NOMO-1 treated with DMSO at 0.1 percent for 48 hours (cell line): ENCODE results near the gene PASK.
"Not testable (repeated sequence)": the region's sequence is repeated elsewhere in the genome, so short reads cannot be mapped to it uniquely, and the experiment has no call there.

Source experiments
- DNase-seq: peaks from one replicate; lab custom pipeline; 2025; ENCODE audit not compliant: unreplicated experiment; lab: John Stamatoyannopoulos, UW

PASK gene

DNA sequence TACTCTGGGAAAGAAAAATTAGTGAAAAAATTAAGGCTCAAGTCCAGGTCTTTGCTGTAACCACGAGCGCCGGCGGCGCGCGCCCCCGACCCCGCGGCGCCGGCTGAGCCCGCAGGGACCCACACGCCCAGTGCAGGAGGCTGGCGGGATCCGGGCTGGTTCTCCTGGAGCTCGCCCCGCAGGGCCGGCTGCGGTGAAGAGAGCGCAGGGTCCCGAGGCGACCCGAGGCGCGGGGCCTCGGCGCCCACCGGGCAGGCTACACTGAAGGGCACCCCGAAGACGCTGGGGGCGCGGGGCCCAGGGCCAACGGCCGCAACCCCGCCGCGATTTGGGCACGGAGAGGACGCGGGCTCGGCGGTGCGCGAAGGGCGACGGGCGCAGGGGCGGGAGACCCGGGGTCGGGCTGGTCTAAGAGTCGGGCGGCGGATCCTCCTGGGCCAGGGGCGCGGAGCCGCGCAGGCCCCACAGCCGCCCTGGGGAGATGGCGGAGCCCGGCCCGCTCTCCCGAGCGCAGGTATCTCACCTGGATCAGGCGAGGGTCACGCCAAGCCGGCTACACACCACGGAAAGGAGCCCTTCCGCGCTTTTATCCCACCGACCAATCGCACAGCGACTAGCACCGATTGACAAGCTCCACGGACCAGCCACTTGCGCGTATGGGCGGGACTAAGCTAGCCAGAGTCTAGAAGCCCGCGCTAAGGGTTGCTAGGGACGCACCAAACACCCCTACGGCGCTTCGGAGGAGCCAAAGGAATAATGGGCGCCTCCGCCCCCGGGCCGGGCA, at the start of gene PASK:
TSS of gene PASK (minus strand) at position 582 of the 784 bp plus-strand sequence. CDS start 6,440 bp downstream, outside the sequence.
- peak; percentile 97 for DNase-seq

DNA sequence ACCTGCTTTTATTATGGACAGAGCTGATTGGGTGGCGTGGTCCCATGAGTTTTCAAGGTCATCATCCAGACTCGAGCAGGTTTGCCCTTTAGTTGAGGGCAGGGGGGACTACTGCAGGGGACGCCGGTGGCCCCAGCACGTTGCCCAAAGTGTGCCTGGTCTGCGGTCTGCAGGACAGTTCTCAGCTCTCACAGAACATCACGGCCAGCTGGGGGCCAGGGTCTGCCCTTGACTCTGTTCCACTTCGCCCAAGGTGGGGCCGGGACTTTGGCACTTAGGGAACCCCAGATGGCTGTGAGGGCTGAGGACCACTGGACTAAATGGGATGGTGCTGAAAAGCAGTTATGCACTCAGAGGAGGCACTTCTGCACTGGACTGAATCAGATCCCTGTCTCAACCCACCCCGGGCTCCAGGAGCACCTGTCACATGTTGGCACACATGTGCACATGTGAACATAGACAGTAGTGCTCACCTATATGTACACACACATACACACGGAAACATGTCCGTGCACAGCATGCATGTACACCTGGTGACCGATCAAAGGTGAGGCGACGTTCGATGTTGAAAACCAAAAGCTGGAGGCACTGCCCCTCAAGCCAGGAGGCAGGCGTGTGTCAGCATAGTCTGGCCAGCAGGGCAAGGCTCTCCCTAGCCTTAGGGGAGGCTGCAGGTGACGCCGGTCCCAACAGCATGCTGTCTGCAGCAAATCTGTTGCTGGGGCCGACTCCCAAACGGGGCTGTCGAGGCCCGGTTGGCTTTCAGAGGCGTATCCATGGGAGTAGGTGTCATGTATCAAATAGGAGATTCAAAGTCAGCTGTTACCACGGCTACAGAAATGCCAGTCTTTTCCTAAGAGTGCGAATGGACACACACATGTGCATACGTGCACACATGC, 49.4 kb upstream of the PASK start:
- no peak for DNase-seq

DNA sequence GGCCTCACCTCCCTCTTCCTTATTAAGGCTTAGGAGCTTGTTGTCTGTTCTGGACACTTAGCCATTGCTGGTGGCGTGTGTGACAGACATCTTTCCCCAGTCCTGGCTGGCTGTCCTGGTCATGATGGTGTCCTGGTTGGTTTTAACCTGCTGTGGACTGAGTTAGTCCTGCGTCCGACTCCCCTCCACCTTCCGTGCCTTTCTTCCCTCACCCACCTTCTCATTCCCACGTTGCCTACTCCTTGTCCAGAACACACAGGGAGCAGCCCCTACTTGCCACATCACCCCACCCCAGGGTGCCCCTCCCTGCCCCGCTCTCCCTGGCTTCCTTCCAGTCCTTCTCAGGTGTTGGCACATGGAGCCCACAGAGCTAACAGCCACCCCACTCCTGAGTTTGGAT, 48.7 kb upstream of the PASK start:
- no peak for DNase-seq

DNA sequence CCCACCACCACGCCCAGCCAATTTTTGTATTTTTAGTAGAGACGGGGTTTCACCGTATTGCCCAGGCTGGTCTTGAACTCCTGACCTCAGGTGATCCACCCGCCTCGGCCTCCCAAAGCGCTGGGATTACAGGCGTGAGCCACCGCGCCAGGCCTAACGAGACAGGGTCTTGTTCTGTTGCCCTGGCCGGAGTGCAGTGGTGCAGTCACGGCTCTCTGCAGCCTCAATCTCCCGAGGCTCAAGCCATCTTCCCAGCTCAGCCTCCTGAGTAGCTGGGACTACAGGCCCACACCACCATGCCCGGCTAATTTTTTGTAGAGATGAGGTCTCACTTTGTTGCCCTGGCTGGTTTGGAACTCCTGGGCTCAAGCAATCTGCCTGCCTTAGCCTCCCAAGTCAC, 48.0 kb upstream of the PASK start:
- DNase-seq: not testable (repeated sequence)

DNA sequence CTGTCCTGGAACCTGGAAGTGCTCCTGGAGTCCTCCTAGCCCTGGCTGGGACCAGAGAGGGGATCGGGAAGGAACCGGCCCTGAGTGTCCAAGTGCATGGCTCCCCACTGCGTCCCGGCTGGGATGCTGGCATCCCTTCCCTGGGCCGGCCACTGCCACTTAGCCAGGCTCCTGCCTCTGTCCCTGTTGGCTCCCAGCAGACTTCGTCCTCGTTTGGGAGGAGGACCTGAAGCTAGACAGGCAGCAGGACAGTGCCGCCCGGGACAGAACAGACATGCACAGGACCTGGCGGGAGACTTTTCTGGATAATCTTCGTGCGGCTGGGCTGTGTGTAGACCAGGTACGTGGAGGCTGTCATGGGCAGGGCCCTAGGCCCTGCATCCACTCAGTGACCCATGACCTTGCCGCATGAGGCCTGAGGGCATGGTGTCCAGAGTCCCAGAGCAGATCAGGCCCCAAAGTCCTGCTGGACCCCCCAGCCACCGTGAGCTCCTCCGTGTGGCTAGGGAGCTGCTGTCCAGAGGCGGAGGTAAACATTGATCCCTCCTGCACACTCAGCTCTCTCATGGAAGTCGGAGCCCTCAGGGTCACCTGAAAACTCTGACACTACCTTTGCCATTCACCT, 46.3 kb upstream of the PASK start:
- DNase-seq: no peak

DNA sequence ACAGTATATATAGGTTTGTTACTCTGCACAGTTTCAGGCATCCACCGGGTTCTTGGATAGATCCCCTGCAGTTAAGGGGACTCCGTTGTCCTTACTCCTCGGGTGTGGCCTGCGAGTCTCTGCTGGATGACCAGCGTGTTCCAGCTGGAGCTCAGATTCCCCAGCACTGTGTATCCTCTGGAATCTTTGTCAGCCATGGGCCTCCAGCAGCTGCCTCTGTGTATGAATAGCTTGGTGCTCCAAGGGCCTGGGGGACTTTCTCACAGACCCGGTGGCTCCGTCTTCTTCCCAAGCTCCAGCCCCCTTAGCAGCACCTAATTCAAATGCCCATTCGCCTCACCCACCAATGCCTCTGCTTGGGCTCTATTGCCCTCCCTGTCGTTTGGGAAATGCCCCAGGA, 45.5 kb upstream of the PASK start:
- no peak for DNase-seq

DNA sequence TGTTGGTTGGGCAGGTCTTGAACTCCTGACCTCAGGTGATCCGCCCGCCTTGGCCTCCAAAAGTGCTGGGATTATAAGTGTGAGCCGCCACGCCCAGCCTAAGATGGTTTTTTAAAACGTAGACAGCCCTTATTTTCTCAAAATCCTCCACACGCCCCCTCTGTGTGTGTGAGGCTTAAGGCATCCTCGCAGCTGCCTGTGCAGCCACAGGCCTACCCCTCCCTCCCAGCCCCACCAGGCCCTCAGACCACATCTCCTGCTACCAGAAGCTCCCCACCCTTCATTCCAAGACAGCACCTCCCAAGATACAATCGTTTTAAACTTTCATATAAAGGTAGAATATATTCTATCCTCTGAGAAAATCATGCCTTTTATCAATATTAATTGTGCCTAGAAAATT, 44.0 kb upstream of the PASK start:
- DNase-seq: no peak

DNA sequence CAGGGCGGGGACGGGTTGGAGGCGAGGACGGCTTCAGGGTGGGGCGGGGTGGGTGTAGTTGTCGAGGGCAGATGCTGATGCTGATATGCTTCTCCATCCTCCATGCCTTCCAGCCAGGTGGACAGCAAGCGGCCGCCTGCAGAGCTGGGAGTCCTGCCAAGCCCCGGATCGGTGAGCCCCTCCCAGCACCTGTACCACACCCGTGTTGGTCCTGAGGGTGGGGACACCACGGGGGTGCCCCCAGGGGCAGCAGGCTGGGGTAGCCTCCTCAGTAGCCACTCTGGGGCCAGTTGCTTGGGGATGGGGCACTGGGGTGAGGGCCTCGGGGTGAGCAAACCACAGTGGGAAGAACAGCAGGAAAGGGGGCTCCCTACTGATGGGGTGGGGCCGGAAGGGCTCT, 41.8 kb upstream of the PASK start:
- no peak for DNase-seq

DNA sequence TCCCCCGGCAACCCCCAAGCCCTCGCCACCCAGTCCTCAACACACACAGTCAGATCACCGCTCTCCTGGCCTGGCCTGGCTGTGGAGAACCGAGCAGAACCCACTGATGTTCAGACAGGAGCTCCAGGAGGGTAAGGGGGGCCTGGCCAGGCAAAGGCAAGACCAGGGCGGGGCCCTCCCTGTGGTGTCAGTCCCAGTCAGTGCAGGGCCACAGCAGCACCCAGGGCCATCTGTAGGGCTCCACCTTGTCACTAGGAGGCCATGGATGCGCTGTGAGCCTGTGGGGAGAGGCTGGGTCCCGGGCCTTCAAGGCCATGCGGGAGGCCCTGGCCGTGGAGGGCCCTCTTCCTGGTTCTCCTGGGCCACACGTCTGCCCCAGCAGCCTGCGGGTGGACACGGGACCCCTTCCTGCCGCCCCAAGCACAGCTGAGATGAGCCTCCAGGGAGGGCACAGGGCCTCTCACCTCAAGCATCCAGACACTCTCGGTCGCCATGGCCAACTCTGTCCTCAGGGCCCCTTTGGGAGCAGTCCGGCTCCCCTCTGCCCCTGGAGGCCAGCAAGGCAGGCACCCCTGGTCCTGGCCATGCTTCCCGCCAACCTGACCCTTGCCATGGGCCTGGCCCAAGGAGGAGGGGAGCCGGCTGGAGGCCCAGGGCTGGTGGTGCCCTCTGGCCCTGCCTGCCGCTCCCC, 41.2 kb upstream of the PASK start:
- no peak for DNase-seq

DNA sequence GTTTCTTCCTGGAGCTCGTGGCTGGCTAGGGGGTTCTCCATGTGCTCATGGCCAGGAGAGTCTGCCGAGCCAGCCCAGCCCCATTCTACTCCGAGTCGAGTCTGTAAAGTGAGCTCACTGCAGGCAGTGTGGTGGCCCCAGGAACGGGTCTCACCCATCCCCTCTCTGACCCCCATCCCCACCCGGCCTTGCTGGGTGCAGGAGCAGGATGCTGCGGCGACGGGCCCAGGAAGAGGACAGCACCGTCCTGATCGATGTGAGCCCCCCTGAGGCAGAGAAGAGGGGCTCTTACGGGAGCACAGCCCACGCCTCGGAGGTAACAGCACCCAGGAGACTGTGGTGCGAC, 40.6 kb upstream of the PASK start:
- no peak for DNase-seq

DNA sequence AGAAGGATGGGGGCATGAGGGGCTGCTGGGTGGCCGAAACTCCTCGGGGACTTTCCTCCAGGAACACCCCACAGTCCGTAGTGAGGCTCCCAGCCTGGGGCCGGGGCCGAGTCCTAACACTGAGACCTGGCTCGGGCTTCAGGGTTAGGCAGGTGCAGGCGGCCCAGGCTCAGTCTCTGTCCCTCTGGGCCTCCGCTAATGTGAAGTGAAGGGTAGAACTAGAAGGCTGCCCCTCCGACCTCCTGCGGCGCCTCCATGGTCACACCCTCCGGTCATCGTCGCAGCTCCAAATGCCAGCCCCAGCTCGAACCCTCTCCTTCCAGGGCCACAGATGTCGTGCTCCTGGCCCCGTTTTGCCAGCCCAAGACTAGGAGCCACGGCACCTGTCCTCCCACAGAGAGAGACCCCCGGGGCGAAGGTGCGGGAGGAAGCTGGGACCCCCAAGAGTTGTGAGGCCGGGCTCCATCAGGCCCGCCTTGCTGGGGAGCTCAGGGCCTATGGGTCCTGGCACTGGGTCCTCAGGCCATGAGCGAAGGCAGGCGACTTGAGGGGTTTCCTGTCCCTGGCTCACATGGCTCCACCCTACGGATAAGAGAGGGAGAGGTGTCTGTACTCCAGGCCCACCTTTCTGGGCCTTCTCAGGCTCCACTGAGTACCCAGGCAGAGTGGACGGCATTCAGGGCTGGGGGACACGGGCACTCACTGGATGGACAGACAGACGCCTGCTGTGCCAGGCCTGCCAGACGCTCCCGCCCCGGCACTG, 40.0 kb upstream of the PASK start:
- DNase-seq: no peak

DNA sequence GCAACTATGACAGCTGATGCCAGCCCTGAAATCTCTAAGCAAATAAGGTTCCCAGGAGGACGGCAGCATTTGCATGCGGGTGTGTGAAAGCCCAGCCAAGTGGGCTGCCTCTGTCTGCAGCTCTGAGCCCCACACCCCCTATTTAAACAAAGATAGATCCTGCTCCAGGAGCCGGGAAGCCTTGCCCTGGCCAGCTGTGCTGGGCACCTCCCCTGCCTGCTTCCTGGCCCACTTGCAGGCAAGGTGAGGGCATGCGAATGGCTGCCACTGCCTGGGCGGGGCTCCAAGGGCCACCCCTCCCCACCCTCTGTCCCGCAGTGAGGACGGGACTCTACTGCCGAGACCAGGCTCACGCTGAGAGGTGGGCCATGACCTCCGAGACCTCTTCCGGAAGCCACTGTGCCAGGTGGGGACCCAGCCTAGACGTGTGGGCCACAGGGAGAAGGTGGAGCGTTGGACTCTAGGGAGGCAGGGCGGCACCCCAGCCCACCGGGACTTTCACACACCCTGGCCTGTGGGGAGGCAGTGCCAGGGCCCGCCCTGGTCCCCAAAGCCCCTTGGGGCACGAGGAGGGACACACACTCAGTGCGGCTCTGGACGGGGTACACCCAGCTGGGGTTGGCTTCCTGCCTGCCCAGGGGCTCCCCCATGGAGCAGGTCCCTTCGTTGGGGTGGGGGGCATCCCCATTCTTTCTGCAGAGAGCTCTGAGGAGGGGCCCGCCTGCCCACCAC, 39.3 kb upstream of the PASK start, which contains the start of gene ANO7:
TSS of gene ANO7 (plus strand) at position 317 of the 732 bp plus-strand sequence. CDS start 1,387 bp downstream, outside the sequence.
- no peak for DNase-seq

DNA sequence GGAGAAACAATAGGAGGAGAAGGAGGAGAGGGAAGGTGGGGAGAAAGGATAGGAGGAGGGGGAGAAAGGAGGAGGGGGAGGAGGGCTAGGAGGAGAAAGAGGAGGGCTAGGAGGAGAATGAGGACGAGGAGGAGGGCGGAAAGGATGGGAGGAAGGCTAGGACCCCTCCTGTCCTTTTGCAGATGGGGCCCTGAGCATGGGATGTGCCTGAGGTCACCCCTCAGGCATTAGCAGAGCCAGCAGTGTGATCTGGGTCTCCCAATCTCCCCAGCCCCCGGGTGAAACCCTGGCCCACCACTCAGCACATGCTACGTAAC, 38.6 kb upstream of the PASK start:
- DNase-seq: no peak

DNA sequence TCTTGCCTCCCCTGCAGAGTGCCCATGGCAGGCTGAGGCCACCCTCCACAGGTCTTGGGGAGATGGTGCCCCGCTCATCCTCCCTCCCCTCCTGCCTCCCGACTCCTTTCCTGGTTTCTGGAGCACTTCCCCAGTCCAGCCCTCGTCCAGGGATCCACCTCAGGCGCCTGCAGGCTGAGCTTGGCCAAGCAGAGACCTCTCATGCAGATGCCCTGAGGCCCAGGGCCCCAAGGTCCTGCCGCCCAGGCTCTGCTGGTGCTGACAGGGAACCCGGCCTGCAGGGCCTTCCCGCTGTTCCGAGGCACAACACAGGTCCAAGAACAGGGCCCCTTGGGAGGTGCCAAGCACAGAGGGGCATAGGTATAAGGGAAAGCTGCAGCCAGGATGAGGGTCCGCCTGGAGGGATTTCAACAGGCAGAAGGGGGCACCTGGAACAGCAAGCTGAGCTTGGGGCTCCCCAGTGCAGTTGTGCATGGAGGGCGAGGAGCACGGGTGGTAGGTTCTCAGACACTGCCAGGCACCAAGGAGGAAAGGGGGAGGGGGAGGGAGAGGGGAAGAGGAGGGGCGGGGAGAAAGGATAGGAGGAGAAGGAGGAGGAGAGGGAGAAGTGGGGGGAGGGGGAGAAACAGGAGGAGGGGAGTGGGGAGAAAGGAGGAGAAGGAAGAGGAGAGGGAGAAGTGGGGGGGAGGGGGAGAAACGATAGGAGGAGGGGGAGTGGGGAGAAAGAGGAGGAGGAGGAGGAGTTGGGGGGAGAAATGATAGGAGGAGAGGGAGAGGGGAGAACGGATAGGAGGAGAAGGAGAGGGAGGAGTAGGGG, 38.0 kb upstream of the PASK start:
- no peak for DNase-seq

DNA sequence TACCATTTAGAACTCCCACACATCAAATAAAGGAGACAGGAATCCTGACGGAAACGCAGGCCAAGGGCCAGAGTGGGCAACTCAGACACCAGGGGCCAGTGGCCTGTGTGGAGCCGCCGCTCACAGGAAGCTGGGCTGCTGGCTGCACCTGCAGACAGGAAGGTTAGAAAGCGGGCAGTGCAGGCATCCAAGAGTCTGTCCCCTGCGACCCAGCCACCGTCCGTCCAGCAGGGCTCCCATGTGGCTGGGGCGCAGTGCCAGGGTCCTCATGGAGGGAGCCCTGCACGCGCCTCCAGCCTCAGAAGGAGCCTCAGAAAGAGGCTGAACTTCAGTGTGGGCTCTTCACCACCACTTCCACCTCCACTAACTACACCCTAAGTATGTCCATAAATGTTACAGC, 36.7 kb upstream of the PASK start:
- no peak for DNase-seq

DNA sequence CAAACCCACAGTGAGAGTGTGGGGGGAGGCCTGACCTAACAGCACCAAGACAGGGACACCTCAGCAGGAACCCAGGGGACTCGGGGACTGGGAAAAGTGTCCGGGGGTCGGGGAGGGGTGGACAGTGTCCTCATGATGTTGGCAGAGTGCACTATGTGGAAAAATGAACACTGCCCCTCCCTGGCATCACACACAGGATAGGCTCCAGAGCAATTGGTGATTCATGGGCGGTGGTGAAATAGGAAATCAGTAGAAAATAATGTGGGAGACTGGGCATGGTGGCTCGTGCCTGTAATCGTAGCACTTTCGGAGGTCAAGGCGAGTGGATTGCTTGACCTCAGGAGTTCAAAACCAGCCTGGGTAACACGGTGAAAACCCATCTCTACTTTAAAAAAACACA, 35.6 kb upstream of the PASK start:
- no peak for DNase-seq

DNA sequence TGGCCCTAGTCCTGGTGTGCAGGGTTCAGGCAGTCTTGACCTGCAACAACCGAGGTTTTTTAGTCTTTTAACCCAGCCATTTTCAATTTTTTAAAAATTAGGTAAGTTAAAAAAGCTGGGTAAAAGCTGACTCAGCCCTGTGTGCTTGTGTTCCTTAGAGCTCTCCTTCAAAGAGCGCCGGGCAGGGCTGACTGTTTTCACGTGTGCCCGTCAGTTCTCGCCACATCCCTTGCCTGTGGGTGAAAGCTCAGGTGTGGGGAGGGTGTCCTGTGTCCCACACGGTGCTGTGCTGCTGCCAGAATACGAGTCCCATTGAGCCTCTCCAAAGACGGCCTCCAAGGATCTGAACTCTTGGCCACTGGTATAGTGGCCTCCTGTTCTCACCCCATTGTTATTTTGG, 33.9 kb upstream of the PASK start:
- no peak for DNase-seq

DNA sequence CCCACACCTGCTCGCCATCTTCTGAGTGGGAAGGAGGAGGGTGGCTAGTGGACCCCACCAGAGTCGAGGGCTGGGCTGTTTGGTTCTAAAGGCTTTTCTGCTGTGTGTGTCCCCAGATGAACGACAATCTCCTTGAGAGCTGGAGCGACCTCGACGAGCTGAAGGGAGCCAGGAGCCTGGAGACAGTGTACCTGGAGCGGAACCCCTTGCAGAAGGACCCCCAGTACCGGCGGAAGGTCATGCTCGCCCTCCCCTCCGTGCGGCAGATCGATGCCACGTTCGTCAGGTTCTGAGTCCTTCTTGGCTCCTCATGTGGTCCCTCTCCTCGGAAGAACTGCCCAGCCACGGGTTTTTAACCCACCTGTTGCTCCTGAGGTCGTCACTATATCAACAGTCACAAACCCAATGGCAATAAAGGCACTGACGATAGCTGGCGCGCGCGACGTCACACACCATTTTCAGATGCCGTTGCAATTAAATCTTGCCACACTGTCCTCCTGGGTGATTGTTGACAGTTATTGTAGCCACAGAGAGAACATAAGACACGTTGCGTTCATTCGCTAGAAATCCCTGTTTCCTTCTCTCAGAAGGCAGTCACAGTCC, 33.4 kb upstream of the PASK start:
- DNase-seq: no peak

DNA sequence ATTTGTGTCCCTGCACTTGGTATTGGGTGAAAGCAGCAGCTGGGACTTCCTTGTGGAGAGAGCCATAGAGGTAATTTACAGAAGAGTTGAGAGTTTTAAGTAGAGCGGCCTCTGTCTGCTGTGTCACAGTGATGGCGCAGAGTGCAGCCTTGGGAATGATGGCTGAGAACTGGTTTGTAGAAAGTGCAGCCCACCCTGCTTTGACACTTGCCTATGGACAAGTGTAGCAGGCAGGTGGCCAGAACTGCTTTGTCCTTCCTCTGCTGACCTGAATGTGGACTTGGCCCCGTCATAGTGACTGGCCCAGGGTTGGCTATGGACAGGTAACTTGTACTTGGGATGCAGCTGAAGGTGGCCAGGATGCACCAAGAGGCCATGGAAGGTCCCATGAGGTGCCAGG, 32.9 kb upstream of the PASK start:
- DNase-seq: no peak
